Osteoblast (primary cell): ENCODE measurements around the gene ZBP1. TPM values are rescaled to one million over a fixed set of nuclear protein-coding genes. Genes with fewer than 3 reads are reported as not detected.

ENCODE experiments used
- DNase-seq: peaks from one replicate; pipeline ENCODE4 v3.0.0; 2011; ENCODE audit warnings: low spot score, mixed read lengths; ENCODE audit not compliant: insufficient read length; ENCODE audit errors: missing footprints
- H2AFZ ChIP-seq: 2 replicates; pipeline ENCODE4 v1.6.0; 2011; ENCODE audit warnings: mild to moderate bottlenecking, low read length
- H3K27ac ChIP-seq: 2 replicates; pipeline ENCODE4 v1.5.1; 2011; ENCODE audit warnings: mild to moderate bottlenecking, low read depth, low read length, moderate library complexity
- H3K27me3 ChIP-seq: 2 replicates; pipeline ENCODE4 v1.6.0; 2012; ENCODE audit warnings: mild to moderate bottlenecking, control low read depth, inconsistent platforms, low read length, moderate library complexity; ENCODE audit not compliant: insufficient read depth
- H3K36me3 ChIP-seq: 2 replicates; pipeline ENCODE4 v1.5.1; 2011; ENCODE audit warnings: mild to moderate bottlenecking, low read length, control low read depth, moderate library complexity; ENCODE audit not compliant: insufficient read depth
- H3K4me1 ChIP-seq: 2 replicates; pipeline ENCODE4 v1.5.1; 2011; ENCODE audit warnings: mild to moderate bottlenecking, low read length, control low read depth, moderate library complexity; ENCODE audit not compliant: insufficient read depth
- H3K4me2 ChIP-seq: 2 replicates; pipeline ENCODE4 v1.6.0; 2011; ENCODE audit warnings: mild to moderate bottlenecking, low read length; ENCODE audit not compliant: insufficient read depth
- H3K4me3 ChIP-seq: fragments of 200-600 bp; sonication (generic); 3 replicates; pipeline ENCODE4 v1.5.1; 2012; ENCODE audit warnings: mild to moderate bottlenecking, low read length, inconsistent platforms; ENCODE audit not compliant: insufficient read depth
- H3K79me2 ChIP-seq: 2 replicates; pipeline ENCODE4 v1.6.0; 2012; ENCODE audit warnings: mild to moderate bottlenecking, low read length, control low read depth, inconsistent platforms; ENCODE audit not compliant: insufficient read depth
- H3K9me3 ChIP-seq: 2 replicates; pipeline ENCODE4 v1.5.1; 2011; ENCODE audit warnings: low read depth, low read length, control low read depth
- H4K20me1 ChIP-seq: 2 replicates; pipeline ENCODE4 v1.6.0; 2012; ENCODE audit warnings: mild to moderate bottlenecking, low read length, control low read depth; ENCODE audit not compliant: insufficient read depth
- total RNA-seq: library from RNA; depleted of rRNA; stranded (reverse); fragments of >200 nt; gene quantifications from 2 replicates; pipeline ENCODE4 v1.2.3, GENCODE V29; 2012
- TF ChIP-seq, protein P1 (sequence below): IDR thresholded peaks from 2 replicates; pipeline ENCODE4 v1.5.1; 2011; ENCODE audit warnings: mild to moderate bottlenecking, low read depth, low read length, moderate library complexity; ENCODE audit errors: extremely low read depth

Gene ZBP1
- total RNA-seq, 1 donor: not detected

DNA sequence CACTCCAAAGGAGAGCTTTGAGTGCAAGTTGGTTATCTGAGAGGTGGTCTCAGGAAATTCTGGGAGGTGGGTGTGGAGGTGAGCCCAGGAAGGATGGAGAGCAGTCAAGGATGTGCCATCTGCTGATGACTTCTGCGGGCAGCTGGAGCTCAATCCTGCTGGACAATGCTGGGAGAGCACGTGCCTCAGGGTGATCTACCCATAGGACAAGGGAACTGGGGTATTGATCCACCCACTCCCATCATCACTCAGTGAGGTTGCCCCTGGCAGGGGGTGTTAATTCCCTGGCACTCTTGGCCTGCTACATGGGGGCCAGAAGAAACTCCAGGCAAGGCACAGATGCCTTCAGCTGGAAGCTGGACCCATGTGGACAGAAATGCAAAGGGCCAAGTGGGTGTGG lies 7.1 kb upstream of the ZBP1 start:
- Histone ChIP-seq H3K4me2 (no peak overlapping the region), H2AFZ (no peak overlapping the region), H3K4me3 (no peak overlapping the region), H3K27me3 (peaks cover 3% of the 10 kb centered on the region), H3K4me1 (peaks cover 2% of the 10 kb centered on the region), H3K36me3 (no peaks in the 10 kb centered on the region), H4K20me1 (no peaks in the 10 kb centered on the region), H3K9me3 (no peaks in the 10 kb centered on the region), H3K27ac (no peak overlapping the region), H3K79me2 (no peaks in the 10 kb centered on the region)
- TF ChIP-seq, protein P1, sequence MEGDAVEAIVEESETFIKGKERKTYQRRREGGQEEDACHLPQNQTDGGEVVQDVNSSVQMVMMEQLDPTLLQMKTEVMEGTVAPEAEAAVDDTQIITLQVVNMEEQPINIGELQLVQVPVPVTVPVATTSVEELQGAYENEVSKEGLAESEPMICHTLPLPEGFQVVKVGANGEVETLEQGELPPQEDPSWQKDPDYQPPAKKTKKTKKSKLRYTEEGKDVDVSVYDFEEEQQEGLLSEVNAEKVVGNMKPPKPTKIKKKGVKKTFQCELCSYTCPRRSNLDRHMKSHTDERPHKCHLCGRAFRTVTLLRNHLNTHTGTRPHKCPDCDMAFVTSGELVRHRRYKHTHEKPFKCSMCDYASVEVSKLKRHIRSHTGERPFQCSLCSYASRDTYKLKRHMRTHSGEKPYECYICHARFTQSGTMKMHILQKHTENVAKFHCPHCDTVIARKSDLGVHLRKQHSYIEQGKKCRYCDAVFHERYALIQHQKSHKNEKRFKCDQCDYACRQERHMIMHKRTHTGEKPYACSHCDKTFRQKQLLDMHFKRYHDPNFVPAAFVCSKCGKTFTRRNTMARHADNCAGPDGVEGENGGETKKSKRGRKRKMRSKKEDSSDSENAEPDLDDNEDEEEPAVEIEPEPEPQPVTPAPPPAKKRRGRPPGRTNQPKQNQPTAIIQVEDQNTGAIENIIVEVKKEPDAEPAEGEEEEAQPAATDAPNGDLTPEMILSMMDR: no peak
- DNase-seq: no peak

DNA sequence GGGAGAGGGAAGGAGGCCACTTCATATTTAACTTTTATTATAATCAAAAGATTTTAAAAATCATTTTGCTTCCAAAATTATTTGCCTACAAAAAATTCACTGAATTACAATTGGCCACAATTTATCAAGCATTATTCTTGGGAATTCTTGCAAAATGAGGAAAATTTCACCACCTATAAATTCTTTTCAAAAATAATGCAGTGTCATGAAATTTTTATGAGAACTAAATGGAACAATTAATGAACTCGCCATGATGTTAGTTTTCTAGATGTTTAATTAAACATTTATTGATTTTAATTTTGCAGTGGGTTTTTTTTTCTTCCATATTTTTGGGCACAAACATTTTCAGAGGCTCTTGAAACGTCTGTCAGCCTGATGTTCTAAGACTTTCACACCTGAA lies 5.8 kb upstream of the ZBP1 start:
- Histone ChIP-seq H2AFZ (no peak overlapping the region), H3K4me3 (no peak overlapping the region), H3K79me2 (no peaks in the 10 kb centered on the region), H3K4me2 (no peak overlapping the region), H4K20me1 (no peaks in the 10 kb centered on the region), H3K4me1 (peaks cover 2% of the 10 kb centered on the region), H3K9me3 (no peaks in the 10 kb centered on the region), H3K27ac (no peak overlapping the region), H3K27me3 (no peaks in the 10 kb centered on the region), H3K36me3 (no peaks in the 10 kb centered on the region)
- DNase-seq: no peak
- TF ChIP-seq, protein P1: no peak

DNA sequence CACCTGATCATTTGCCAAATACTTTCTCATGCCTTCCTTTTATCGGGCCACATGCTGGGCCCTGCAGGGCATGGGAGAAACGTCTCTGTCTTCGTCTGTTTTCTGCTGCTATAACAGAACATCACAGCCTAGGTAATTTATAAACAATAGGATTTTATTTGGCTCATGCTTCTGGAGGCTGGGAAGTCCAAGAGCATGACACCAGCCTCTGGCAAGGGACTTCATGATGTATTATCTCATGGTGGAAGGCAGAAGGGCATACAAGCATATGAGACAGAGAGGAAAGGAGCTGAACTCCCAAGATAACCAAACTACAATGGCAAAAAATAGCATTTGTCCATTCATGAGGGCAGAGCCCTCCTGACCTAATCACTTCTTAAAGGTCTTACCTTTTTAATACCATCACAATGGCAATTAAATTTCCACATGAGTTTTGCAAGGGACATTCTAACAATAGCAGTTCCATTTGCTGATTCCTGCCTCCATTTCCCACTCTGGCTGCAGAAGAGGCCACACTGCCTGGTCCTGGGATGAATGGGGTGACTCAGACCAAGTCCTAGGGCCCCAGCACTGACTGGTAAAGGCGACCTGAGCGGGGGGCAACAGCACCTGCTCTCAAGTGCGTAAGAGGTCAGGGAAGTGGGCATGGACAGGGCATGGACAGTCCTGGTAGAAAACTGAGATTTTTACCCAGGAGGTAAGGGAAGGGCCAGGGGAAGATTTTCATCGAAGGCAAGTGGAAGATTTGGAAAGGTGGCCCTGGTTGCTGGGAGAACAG lies 5.1 kb upstream of the ZBP1 start:
- H3K4me1 ChIP-seq: peaks cover 2% of the 10 kb centered on the region
- no peak for DNase-seq
- H4K20me1 ChIP-seq: no peaks in the 10 kb centered on the region
- H3K79me2 ChIP-seq: no peaks in the 10 kb centered on the region
- no peaks in the 10 kb centered on the region for H3K36me3 ChIP-seq
- H3K4me3 ChIP-seq: no peak overlapping the region
- H2AFZ ChIP-seq: no peak overlapping the region
- TF ChIP-seq, protein P1: no peak
- no peaks in the 10 kb centered on the region for H3K27me3 ChIP-seq
- H3K9me3 ChIP-seq: no peaks in the 10 kb centered on the region
- no peak overlapping the region for H3K4me2 ChIP-seq
- no peak overlapping the region for H3K27ac ChIP-seq

DNA sequence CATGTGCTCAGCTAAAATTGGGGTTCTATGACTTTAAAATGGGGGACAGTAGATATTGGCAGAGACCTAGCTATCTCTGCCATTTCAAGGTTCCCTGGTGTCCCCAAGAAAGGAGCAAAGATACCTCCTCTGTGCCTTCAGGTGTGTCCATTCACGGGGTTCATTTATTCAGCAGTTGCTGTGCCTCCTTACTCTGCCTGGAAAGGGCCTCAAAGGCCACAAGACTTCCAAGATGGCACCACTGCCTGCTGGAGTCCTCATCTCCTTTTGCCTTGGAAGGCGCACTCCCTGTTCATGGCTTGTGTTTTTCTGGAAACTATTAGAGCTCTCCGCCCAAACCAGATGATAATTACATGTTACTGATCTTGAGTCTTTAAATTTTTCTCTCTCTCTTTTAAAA lies 3.9 kb upstream of the ZBP1 start:
- TF ChIP-seq, protein P1: no peak
- Histone ChIP-seq H3K9me3 (no peaks in the 10 kb centered on the region), H2AFZ (no peak overlapping the region)

More for the DNA sequence above, 3.9 kb upstream of the ZBP1 start:
- peaks cover 4% of the 10 kb centered on the region for H3K27me3 ChIP-seq
- H3K4me3 ChIP-seq: no peak overlapping the region
- DNase-seq: no peak
- no peak overlapping the region for H3K4me2 ChIP-seq
- no peaks in the 10 kb centered on the region for H3K79me2 ChIP-seq
- H4K20me1 ChIP-seq: no peaks in the 10 kb centered on the region
- H3K27ac ChIP-seq: no peak overlapping the region
- H3K36me3 ChIP-seq: no peaks in the 10 kb centered on the region
- peaks cover 2% of the 10 kb centered on the region for H3K4me1 ChIP-seq
